ENCODE results near the gene HOXB4.

The HOXB4 gene

GRCh38 chr17:48615047-48615962 is 37.2 kb upstream of the HOXB4 start, which contains the start of gene HOXB8:
Gene HOXB8 (minus strand): TSS chr17:48615292. CDS start chr17:48614704, 588 bp downstream.
- DNase-seq (ENCODE audit: low read depth in 2 of 2): no peak

- DNase-seq (ENCODE audit: low read depth in 2 of 2): no peak
These were observed 35.9 kb upstream of the HOXB4 start for GRCh38 chr17:48613862-48614694.

- DNase-seq (ENCODE audit: low read depth in 2 of 2): no peak
These were observed 34.9 kb upstream of the HOXB4 start for GRCh38 chr17:48612854-48613691.

- no peak for DNase-seq (ENCODE audit: low read depth in 2 of 2)
These were observed 34.3 kb upstream of the HOXB4 start for GRCh38 chr17:48612456-48612853.

- DNase-seq (ENCODE audit: low read depth in 2 of 2): no peak
These were observed 33.7 kb upstream of the HOXB4 start for GRCh38 chr17:48611681-48612455.

- no peak for DNase-seq (ENCODE audit: low read depth in 2 of 2)
These were observed 33.1 kb upstream of the HOXB4 start for GRCh38 chr17:48611213-48611612.

- DNase-seq (ENCODE audit: low read depth in 2 of 2): peak; percentile 67 to 72
These were observed 32.4 kb upstream of the HOXB4 start, which contains the start of gene HOXB7 for GRCh38 chr17:48610282-48611211. Gene HOXB7 (minus strand): TSS chr17:48611017. CDS start chr17:48610918, 99 bp downstream.

GRCh38 chr17:48609759-48610281 is 31.7 kb upstream of the HOXB4 start:
- DNase-seq (ENCODE audit: low read depth in 2 of 2): no peak

- DNase-seq (ENCODE audit: low read depth in 2 of 2): no peak
These were observed 30.9 kb upstream of the HOXB4 start for GRCh38 chr17:48609033-48609432.

GRCh38 chr17:48608494-48608834 is 30.3 kb upstream of the HOXB4 start:
- DNase-seq (ENCODE audit: low read depth in 2 of 2): no peak

- DNase-seq (ENCODE audit: low read depth in 2 of 2): no peak
These were observed 28.9 kb upstream of the HOXB4 start for GRCh38 chr17:48606892-48607614.

- no peak for DNase-seq (ENCODE audit: low read depth in 2 of 2)
These were observed 28.1 kb upstream of the HOXB4 start for GRCh38 chr17:48605991-48606891.

GRCh38 chr17:48605409-48605919 is 27.3 kb upstream of the HOXB4 start:
- DNase-seq (ENCODE audit: low read depth in 2 of 2): no peak

GRCh38 chr17:48604770-48605329 is 26.7 kb upstream of the HOXB4 start, which contains the start of gene HOXB6:
Gene HOXB6 (minus strand): TSS chr17:48604986. CDS start chr17:48598150, 6,836 bp downstream.
- no peak for DNase-seq (ENCODE audit: low read depth in 2 of 2)

GRCh38 chr17:48603959-48604769 is 26.0 kb upstream of the HOXB4 start:
- no peak for DNase-seq (ENCODE audit: low read depth in 2 of 2)

All from stimulated activated CD4-positive, alpha-beta T cell treated with anti-CD3 and anti-CD28 coated beads, Interleukin-4, amount 100 ng/mL, for 48 hours (primary cell).